ENCODE results near the gene WFS1.

WFS1 gene

DNA sequence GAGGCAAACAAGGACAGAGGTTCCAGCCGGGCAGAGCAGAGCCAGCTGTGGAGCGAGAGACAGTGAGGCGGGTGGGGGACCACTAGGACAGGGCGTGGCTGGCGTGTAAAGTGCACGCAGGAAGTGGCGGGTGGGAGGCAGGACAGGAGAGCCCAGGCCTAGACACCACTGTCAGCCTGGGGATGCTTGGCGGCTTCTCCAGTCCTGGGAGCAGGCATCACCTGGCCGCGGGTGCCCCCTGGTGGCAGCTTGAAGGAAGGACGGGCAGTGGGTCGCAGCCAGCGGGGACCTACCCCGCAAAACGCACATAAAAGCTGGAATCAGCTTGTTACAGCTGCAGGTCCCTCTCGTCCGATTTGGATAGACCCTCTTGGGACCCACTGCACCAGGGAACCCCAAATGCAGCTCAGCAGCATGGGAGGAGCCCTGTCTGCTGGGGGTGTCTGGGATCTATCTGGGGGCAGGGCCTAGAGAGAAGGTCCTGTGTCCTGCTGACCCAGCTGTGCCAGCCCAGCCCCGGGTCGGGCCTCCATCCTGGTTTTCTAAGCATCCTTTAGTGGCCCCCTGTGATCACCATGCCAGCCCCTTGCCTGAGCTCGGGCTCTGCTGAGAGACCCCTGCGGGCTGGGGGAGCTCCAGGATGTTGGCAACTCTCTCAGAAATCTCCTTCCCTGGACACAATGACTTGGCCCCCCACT lies 57.7 kb downstream of the WFS1 start:
- DNase-seq = peak; percentile 77

GRCh38 chr4:6328526-6328925 lies 58.9 kb downstream of the WFS1 start:
- no peak for DNase-seq

DNA sequence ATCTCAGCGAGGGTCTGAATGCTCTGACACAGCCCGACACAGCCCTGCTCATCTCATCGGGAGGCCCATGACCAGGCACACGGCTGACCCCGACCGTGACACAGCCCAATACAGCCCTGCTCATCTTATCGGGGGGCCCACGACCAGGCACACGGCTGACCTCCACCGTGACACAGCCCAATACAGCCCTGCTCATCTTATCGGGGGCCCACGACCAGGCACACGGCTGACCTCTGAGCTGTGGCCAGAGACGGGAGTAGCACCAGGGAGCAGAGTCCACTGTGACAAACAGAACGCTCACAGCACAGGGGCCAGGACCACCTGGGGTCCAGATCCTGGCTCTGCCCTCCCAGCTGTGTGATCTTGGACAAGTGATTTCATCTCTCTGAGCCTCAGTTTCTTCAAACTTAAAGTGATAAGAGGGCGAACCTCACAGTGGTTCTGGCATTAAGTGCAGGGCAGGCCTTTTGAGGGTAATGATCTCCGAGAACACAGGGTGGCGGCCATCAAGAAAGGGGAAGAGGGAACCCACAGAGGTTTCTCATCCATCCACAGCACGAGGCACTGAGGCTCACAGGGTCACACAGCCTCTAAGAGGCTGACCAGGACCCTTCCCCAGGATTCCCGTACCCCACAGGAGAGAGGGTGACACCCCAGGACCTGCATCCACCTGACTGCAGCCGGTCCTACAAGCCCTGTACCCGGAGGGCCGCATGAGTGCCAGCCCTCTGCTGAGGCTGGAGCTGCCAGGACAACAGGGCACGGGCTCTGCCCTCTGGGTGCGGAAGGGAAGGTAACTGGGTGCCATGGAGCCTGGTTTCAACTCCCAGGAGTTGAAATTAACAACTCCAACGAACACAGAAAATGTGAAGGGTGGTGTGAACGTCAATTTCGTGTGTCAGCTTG lies 60.1 kb downstream of the WFS1 start:
- no peak for DNase-seq

DNA sequence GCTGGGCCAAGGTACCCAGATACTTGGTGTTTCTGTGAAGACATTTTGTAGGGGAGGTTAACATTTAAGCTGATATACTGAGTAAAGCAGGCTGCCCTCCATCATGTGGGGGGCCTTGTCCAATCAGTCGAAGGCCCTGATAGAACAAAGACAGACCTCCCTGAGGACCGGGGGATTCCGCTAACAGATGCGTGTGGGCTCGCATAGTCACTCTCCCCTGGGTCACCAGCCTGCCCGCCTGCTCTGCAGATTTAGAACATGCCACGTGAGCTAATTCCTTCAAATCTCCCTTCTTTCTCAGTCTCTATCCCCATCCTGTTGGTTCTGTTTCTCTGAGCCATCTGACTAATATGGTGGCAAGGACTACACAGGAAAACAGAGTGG lies 60.7 kb downstream of the WFS1 start:
- DNase-seq = peak; percentile 25

DNA sequence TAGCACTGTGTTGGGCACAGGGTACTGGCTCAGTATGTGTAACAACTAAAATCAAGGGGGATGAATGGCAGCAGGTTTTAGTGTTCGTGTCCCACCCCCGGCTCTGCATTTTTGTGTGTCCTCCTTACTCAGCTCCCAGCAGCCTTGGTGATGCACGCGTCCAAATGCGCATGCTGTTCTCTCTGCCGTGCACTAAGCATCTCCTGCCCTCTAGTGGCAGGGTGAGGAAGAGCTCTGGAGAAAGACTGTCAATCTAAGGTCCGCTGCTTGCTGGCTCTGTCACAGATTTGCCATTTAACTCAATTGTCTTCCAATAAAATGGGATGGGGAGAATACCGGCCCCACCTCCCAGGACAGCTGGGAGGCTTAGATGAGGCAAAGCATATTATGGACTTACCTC lies 61.4 kb downstream of the WFS1 start:
- DNase-seq = peak; percentile 64

- DNase-seq = no peak
Measured at GRCh38 chr4:6331468-6331867, 61.8 kb downstream of the WFS1 start.

DNA sequence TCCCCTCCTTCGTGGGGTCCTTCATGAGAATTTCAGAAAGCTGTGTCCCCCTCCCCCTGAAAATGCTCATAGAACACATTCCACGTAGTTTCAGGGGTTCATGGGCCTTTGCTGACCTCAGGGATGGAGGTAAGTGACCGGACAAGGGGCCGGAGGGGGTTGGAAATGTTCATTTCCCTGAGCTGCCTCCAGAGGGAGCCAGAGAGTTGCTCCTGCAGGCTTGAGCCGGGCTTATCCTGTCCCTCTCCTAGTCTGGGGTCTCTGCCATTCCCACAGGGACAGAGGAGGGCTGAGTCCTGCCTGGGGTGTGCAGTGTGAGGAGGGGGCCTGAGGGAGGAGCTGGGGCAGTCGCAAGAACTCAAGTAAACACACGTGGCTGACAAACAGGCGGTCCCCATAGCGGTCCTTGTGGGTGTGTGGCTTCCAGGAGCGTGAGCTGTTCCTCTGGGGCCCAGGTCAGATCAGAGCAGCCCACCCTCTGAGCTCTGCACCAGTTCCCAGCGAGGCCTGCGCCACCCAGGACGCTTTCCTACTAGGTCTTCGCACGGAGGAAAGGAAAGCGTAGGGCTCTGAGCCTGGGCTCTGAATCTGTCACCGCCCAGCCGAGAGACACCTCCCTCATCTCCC lies 62.5 kb downstream of the WFS1 start:
- peak; percentile 49 for DNase-seq

DNA sequence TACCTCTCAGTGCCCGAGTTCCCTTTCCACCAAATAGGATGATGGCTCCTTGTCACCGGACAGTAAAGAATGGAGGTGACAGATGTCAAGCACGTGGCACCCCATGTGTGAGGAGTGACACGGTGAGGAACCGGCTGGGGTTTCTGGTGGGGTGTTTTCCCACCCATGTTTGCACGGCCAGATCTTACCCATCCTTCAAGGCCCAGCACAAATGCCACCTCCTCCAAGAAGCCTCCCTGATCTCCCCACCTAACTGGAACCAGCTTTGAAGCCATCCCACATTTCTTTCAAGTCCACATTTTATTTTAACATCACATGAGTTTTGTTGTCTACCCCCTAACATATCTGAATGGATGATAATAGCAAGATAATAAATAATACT lies 63.0 kb downstream of the WFS1 start:
- no peak for DNase-seq

DNA sequence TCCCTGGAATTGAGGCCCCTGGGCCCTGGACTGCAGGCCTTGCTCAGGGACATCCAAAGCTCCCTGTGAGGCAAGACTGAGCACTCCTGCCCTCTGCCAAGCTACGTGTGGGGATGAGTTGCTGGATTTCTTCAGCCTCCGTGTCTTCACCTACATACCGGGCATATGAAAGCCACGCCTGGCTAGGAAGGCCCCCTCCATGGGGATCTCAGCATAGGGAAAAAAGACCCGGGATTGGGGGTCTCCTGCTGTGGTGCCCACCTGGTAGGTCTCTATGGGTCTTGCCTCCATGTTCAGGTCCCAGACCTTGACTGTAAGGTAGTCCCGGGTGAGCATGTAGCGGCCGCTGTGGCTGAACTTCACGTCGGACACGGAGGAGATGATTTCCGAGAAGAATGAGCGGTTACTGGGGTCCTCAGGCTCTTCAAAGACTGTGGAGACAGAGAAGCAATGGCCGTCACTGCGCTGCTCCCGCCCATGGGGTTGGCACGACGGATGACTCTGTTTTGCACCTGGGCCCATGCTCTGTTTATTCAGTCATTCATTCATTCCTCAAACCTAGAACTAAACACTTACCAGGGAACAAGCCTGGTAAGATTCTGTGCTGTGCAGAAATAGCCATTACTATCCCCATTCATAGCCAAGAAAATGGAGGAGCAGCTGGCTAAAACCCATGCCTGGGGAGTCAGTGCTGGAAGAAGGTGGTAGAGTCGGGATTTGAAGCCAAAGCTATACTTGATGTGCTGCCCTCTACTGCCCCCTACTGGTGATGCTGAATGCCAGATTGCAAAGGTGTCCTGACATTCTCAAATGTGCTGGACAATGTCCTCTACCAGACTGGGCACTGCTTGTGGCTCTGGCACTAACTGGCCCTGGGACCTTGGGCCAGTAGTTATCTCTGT lies 63.9 kb downstream of the WFS1 start:
- DNase-seq = peak; percentile 36

- DNase-seq = no peak
Measured at GRCh38 chr4:6334203-6334887, 64.7 kb downstream of the WFS1 start.

DNA sequence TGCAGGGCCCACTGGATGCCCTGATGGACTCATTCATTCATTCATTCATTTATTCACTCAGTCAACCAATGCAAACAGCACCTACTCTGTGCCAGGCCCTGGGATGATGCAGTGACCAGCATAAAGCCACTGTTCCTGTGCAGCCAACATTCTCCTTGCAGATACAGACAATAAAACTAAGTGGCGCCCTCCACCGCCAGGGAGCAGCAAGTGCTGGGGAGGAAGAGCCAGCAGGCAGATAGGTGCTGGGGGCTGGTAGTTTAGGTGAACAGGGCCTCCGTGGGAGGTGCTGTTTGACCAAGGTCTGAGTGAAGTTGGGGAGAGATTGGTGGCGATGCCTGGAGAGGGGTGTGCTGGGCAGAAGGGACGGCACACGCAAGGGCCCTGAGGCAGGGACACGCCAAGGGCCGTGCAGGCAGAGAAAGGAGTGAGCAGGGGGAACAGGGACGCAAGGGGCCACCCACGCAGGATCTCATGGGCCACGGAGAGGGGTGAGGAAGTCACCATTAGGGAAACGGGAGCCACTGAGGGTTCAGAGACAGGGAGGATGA lies 65.5 kb downstream of the WFS1 start:
- no peak for DNase-seq

DNA sequence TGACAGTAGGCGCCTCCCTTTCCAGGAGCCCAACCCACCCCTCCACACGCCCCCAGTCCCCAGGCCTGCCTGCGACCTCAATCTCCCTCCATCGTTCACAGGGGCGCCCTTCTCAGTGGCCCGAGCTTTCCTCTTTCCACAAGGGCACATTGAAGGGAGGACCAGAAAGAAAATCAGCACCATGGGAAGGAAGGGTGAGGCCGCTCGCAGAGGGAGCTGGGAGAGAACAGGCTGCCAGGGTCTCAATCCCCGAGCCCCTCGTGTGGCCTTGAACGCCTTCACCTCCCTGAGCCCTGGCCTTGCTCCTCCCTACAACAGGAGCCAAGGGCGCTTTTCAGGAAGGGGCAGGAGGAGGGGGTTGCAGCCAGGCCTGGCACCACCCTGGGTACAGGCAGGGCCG lies 66.5 kb downstream of the WFS1 start:
- DNase-seq = no peak

DNA sequence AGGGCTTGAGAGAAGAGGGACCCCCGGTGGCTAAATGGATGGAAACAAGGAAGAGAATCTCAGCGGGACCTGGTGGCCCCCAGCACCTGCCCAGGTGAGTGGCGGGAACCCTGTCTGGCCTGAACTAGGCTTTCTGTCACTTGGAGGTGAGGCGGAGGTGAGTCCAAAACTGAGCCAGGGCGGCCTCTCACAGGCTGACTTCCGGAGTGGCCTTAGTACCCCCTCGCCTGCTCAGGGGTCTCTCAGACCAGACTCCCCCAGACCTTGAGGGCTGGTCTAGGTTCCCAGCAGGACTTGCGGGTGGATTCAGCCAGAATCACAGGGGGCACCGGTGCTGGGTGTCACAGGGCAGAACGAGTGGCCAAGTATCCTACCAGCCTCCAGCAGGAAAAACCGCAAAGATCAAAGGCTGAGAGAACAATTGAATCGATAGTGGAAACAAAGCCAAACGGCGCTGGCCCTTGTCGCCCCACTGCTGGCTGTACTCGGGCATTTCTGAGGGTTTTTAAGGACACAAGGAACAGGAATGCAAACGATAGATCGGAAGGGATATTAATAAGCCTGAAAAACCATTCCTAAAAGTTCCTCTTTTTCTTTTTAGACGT lies 67.8 kb downstream of the WFS1 start:
- DNase-seq = no peak

GRCh38 chr4:6338175-6338950 lies 68.7 kb downstream of the WFS1 start:
- DNase-seq = no peak

- no peak for DNase-seq
Measured at GRCh38 chr4:6338951-6339817, 69.5 kb downstream of the WFS1 start.

DNA sequence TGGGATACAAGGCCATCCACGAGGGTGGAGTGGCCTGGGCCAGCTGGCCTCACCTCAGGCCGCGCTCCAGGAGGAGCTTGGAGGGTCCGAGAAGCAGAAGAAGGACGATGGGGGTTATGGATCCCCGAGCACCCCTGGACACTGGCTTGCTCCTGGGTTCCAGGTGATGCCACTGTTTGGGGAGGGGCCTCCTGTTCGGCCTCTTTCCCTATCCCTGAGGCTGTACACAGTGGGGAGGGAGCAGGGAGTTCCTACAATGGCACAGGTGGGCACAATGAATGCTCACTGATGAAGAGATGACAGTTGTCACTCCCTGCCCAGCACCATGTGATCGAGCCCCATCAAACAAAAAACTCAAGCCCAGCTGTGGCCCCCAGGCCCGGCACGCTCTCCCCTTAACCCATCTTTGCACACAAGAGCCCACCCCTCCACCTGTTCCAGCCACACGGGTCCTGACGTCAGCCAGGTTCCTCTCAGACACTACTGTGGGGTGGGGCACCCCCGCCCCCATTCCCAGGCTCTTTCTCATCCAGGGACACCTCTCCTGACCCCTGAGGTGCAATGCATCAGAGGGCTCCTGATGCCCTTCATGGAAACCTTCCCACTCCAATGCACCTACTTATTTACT lies 70.3 kb downstream of the WFS1 start:
- DNase-seq = no peak

- no peak for DNase-seq
Measured at GRCh38 chr4:6340446-6341015, 70.9 kb downstream of the WFS1 start.

DNA sequence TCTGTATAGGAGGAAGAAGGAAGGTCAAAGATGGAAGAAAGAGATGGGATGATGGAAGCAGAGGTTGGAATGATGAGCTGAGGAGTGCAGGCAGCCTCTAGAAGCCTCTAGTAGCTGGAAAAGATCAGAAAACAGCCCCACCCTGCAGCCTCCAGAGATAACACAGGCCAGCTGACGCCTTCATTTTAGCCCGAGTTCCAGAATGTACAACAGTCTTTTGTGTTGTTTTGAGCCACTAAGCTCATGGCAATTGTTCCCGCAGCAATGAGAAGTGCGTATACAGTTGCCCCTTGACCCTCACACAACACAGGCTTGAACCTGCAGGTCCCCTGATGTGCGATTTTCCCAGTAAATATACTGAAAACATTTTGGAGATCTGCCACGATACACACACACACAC lies 72.0 kb downstream of the WFS1 start:
- no peak for DNase-seq
